Neural cell (in vitro differentiated cells): ENCODE data around the gene MYO1D. TPM values are rescaled to one million over a fixed set of nuclear protein-coding genes. Genes with fewer than 3 reads are reported as not detected.

Experiments
- H2AFZ ChIP-seq: fragments of 200-600, 300-800 bp; sonication (generic), shearing (Covaris generic); 2 replicates; pipeline ENCODE4 v1.6.0; 2014; ENCODE audit warnings: low read depth, mild to moderate bottlenecking, antibody characterized with exemption, low read length, moderate library complexity
- H3F3A ChIP-seq: fragments of 200-600 bp; shearing (Covaris generic); 2 replicates; pipeline ENCODE4 v1.6.1; 2016; ENCODE audit warnings: mild to moderate bottlenecking, moderate library complexity, mixed read lengths, antibody characterized with exemption, low read length; ENCODE audit not compliant: insufficient read depth, poor library complexity, severe bottlenecking
- H3K27ac ChIP-seq: fragments of 200-600, 300-800 bp; sonication (generic), shearing (Covaris generic); 2 replicates; pipeline ENCODE4 v1.5.1; 2014; ENCODE audit warnings: mild to moderate bottlenecking, low read length, moderate library complexity
- H3K27me3 ChIP-seq: fragments of 300-800, 200-600 bp; sonication (generic), shearing (Covaris generic); 2 replicates; pipeline ENCODE4 v1.6.0; 2014; ENCODE audit warnings: mild to moderate bottlenecking, low read depth, low read length, moderate library complexity; ENCODE audit not compliant: insufficient read depth
- H3K36me3 ChIP-seq: fragments of 300-800, 200-600 bp; sonication (generic), shearing (Covaris generic); 2 replicates; pipeline ENCODE4 v1.5.1; 2014; ENCODE audit warnings: mild to moderate bottlenecking, antibody characterized with exemption, low read length, moderate library complexity; ENCODE audit not compliant: insufficient read depth
- H3K4me2 ChIP-seq: fragments of 300-800, 200-600 bp; sonication (generic), shearing (Covaris generic); 2 replicates; pipeline ENCODE4 v1.6.0; 2014; ENCODE audit warnings: mild to moderate bottlenecking, low read length
- H3K4me3 ChIP-seq: fragments of 300-800, 200-600 bp; sonication (generic), shearing (Covaris generic); 2 replicates; pipeline ENCODE4 v1.5.1; 2014; ENCODE audit warnings: mild to moderate bottlenecking, low read length, moderate library complexity
- H3K79me2 ChIP-seq: fragments of 200-600 bp; shearing (Covaris generic); replicated peaks from 2 replicates; pipeline ENCODE4 v1.6.0; 2014; ENCODE audit warnings: mild to moderate bottlenecking, low read length, moderate library complexity; ENCODE audit not compliant: insufficient read depth
- H3K9ac ChIP-seq: fragments of 300-800, 200-600 bp; sonication (generic), shearing (Covaris generic); 2 replicates; pipeline ENCODE4 v1.6.1; 2016; ENCODE audit warnings: mild to moderate bottlenecking, low read length, mixed read lengths
- H3K9me2 ChIP-seq: fragments of 200-600 bp; shearing (Covaris generic); 2 replicates; pipeline ENCODE4 v1.6.1; 2016; ENCODE audit warnings: mild to moderate bottlenecking, low read length, mixed read lengths; ENCODE audit not compliant: insufficient read depth
- H3K9me3 ChIP-seq: fragments of 200-600, 300-800 bp; sonication (generic), shearing (Covaris generic); 2 replicates; pipeline ENCODE4 v1.6.1; 2016; ENCODE audit warnings: mild to moderate bottlenecking, mixed run types, low read length, moderate library complexity, mixed read lengths
- H4K20me1 ChIP-seq: fragments of 200-600 bp; shearing (Covaris generic); 2 replicates; pipeline ENCODE4 v1.6.1; 2016; ENCODE audit warnings: mild to moderate bottlenecking, mixed run types; ENCODE audit not compliant: insufficient read depth
- CTCF ChIP-seq: fragments of 450-650 bp; IDR thresholded peaks from 2 replicates; pipeline ENCODE4 v1.5.1; 2014; ENCODE audit warnings: antibody characterized with exemption, mild to moderate bottlenecking, moderate library complexity; ENCODE audit not compliant: poor library complexity, severe bottlenecking
- EP300 ChIP-seq: fragments of 450-650 bp; conservative IDR thresholded peaks from 2 replicates; pipeline ENCODE4 v1.6.1; 2014; ENCODE audit warnings: antibody characterized with exemption, mild to moderate bottlenecking, moderate library complexity; ENCODE audit not compliant: poor library complexity, severe bottlenecking
- EZH2 ChIP-seq: fragments of 200-600, 300-800 bp; shearing (Covaris generic), sonication (generic); IDR thresholded peaks from 2 replicates; pipeline ENCODE4 v1.6.1; 2014; ENCODE audit warnings: antibody characterized with exemption, low read length, borderline replicate concordance, mild to moderate bottlenecking; ENCODE audit not compliant: insufficient read depth, poor library complexity, severe bottlenecking
- MXI1 ChIP-seq: fragments of 450-650 bp; conservative IDR thresholded peaks from 2 replicates; pipeline ENCODE4 v1.6.1; 2014; ENCODE audit warnings: antibody characterized with exemption, mild to moderate bottlenecking; ENCODE audit not compliant: poor library complexity, severe bottlenecking
- POLR2AphosphoS5 ChIP-seq: IDR thresholded peaks from 2 replicates; pipeline ENCODE4 v1.6.1; 2012
- RAD21 ChIP-seq: fragments of 450-650 bp; conservative IDR thresholded peaks from 2 replicates; pipeline ENCODE4 v1.6.1; 2014; ENCODE audit warnings: antibody characterized with exemption, mild to moderate bottlenecking, moderate library complexity
- REST ChIP-seq: IDR thresholded peaks from 2 replicates; pipeline ENCODE4 v1.6.1; 2012; ENCODE audit warnings: borderline replicate concordance
- SMC3 ChIP-seq: fragments of 450-650 bp; conservative IDR thresholded peaks from 2 replicates; pipeline ENCODE4 v1.6.1; 2014; ENCODE audit warnings: antibody characterized with exemption, mild to moderate bottlenecking, moderate library complexity; ENCODE audit not compliant: poor library complexity
- TAF1 ChIP-seq: IDR thresholded peaks from 2 replicates; pipeline ENCODE4 v1.6.1; 2012; ENCODE audit warnings: low read depth
- polyA plus RNA-seq: library from polyadenylated mRNA; depleted of rRNA; stranded (reverse); fragments of >200 nt; gene quantifications from 2 replicates; pipeline ENCODE4 v1.2.3, GENCODE V29; 2014

The MYO1D gene
- polyA plus RNA-seq, 1 donor from 2014 or later = 10.7 TPM

GRCh38 chr17:32553168-32553567, 323.8 kb downstream of the MYO1D start:
- no peaks in the 10 kb centered on the region for H3K36me3 ChIP-seq
- no peaks in the 10 kb centered on the region for H3K27me3 ChIP-seq
- H2AFZ ChIP-seq = no peak overlapping the region
- H3K27ac ChIP-seq = no peak overlapping the region
- no peaks in the 10 kb centered on the region for H4K20me1 ChIP-seq
- H3K9ac ChIP-seq = no peak overlapping the region
- H3K79me2 ChIP-seq = no peaks in the 10 kb centered on the region
- no peaks in the 10 kb centered on the region for H3K9me3 ChIP-seq
- H3K9me2 ChIP-seq = no peaks in the 10 kb centered on the region
- no peak overlapping the region for H3K4me2 ChIP-seq
- no peak overlapping the region for H3K4me3 ChIP-seq
- no peaks in the 10 kb centered on the region for H3F3A ChIP-seq
- no peak for TF ChIP-seq RAD21
- TF ChIP-seq TAF1 = no peak
- TF ChIP-seq EZH2 = no peak
- TF ChIP-seq MXI1 = no peak
- TF ChIP-seq REST = no peak
- no peak for TF ChIP-seq EP300
- no peak for TF ChIP-seq CTCF
- no peak for TF ChIP-seq POLR2AphosphoS5
- no peak for TF ChIP-seq SMC3

GRCh38 chr17:32552280-32552679, 324.6 kb downstream of the MYO1D start:
- Histone ChIP-seq H3K79me2 (no peaks in the 10 kb centered on the region), H3K9ac (no peak overlapping the region), H3K4me2 (no peak overlapping the region), H3K9me2 (no peaks in the 10 kb centered on the region), H3K36me3 (no peaks in the 10 kb centered on the region), H4K20me1 (no peaks in the 10 kb centered on the region), H3F3A (no peaks in the 10 kb centered on the region), H3K27me3 (no peaks in the 10 kb centered on the region), H3K27ac (no peak overlapping the region), H2AFZ (no peak overlapping the region), H3K4me3 (no peak overlapping the region), H3K9me3 (no peaks in the 10 kb centered on the region)
- TF ChIP-seq CTCF = no peak
- TF ChIP-seq RAD21 = no peak
- TF ChIP-seq REST = no peak
- no peak for TF ChIP-seq MXI1
- TF ChIP-seq POLR2AphosphoS5 = no peak
- no peak for TF ChIP-seq TAF1
- TF ChIP-seq SMC3 = no peak
- no peak for TF ChIP-seq EZH2
- TF ChIP-seq EP300 = no peak
